GM12892 (cell line): ENCODE measurements around the gene PMM2.

ENCODE experiments used
- POLR2A ChIP-seq: IDR thresholded peaks from 2 replicates; pipeline ENCODE4 v1.6.1; 2011; ENCODE audit warnings: low read depth, low read length, control low read depth
- POLR2AphosphoS5 ChIP-seq: IDR thresholded peaks from 2 replicates; pipeline ENCODE4 v1.6.1; 2011; ENCODE audit warnings: low read depth, low read length, control low read depth
- TAF1 ChIP-seq: IDR thresholded peaks from 2 replicates; pipeline ENCODE4 v1.6.1; 2011; ENCODE audit warnings: low read depth, mild to moderate bottlenecking, control low read depth, low read length, borderline replicate concordance

DNA sequence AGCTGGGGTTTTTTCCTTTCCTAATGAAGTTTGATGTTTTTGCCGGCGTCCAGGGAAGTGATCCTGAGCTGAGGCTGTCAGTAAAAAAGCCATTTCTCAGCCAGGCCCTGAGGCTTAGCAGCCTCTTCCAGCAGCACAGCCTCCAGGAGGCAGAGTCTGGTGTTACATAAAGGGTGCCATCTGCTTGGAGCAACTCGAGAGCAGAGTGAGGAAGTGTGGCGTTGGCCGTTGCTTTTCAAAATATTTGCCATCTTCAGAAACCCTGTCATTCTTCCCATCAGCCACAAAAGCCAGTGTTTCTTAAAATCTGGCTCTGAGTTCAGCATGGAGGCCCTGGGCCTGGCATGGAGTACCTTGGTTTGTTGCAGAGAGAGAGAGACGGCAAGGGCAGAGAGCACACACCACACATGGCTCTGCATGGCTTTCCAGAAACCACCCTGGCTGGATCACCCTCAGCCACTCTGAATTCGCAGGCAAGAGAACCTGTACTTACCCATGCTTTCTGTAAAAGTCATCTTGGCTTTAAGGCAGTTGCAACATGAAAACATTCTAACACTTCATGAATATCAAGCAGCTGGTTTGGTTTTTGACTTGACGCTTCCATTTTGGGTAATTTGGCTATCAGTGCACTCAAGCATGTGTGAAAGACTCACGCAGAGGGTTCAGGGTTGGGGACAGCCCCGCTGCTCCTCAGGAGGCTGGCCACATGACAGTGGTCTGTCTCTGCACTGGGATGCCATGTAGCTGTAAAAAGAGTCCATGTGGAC is 21.0 kb downstream of the PMM2 start:
- TF ChIP-seq POLR2A, result no peak
- TF ChIP-seq TAF1, result no peak
- no peak for TF ChIP-seq POLR2AphosphoS5
